OCI-LY1 (cell line): Measurements from ENCODE around the gene LSM2.

Source experiments
- H2AFZ ChIP-seq: fragments of 200-600 bp; sonication (generic), shearing (Covaris generic); 2 replicates; pipeline ENCODE4 v1.6.0; 2014; ENCODE audit warnings: antibody characterized with exemption, mild to moderate bottlenecking, low read length
- H3F3A ChIP-seq: fragments of 200-600 bp; sonication (generic), shearing (Covaris generic); 2 replicates; pipeline ENCODE4 v1.6.0; 2014; ENCODE audit warnings: mild to moderate bottlenecking, antibody characterized with exemption, low read length, moderate library complexity; ENCODE audit not compliant: insufficient read depth
- H3K27ac ChIP-seq: fragments of 200-600 bp; sonication (generic); 2 replicates; pipeline ENCODE4 v1.5.1; 2014; ENCODE audit warnings: low read length, mixed run types, mild to moderate bottlenecking, low read depth; ENCODE audit not compliant: poor library complexity, severe bottlenecking
- H3K27me3 ChIP-seq: fragments of 200-600 bp; sonication (generic); 2 replicates; pipeline ENCODE4 v1.6.0; 2014; ENCODE audit warnings: antibody characterized with exemption, mild to moderate bottlenecking, low read length, moderate library complexity; ENCODE audit not compliant: insufficient read depth
- H3K36me3 ChIP-seq: fragments of 200-600 bp; sonication (generic); 2 replicates; pipeline ENCODE4 v1.6.1; 2014; ENCODE audit warnings: mild to moderate bottlenecking, antibody characterized with exemption, low read length, moderate library complexity, mixed read lengths; ENCODE audit not compliant: insufficient read depth
- H3K4me1 ChIP-seq: fragments of 200-600 bp; sonication (generic); 2 replicates; pipeline ENCODE4 v1.5.1; 2014; ENCODE audit warnings: mild to moderate bottlenecking, low read length, moderate library complexity; ENCODE audit not compliant: insufficient read depth, severe bottlenecking
- H3K4me2 ChIP-seq: fragments of 200-600 bp; sonication (generic), shearing (Covaris generic); 2 replicates; pipeline ENCODE4 v1.6.1; 2014; ENCODE audit warnings: low read length
- H3K4me3 ChIP-seq: fragments of 200-600 bp; sonication (generic); 2 replicates; pipeline ENCODE4 v1.5.1; 2014; ENCODE audit warnings: low read length, low read depth, mild to moderate bottlenecking, mixed read lengths; ENCODE audit not compliant: poor library complexity, severe bottlenecking
- H3K79me2 ChIP-seq: fragments of 200-600 bp; shearing (Covaris generic); 2 replicates; pipeline ENCODE4 v1.6.1; 2016; ENCODE audit warnings: mixed run types, low read length, mixed read lengths; ENCODE audit not compliant: insufficient read depth
- H3K9ac ChIP-seq: fragments of 200-600 bp; sonication (generic), shearing (Covaris generic); 2 replicates; pipeline ENCODE4 v1.6.1; 2014; ENCODE audit warnings: mild to moderate bottlenecking, low read length, mixed read lengths
- H3K9me2 ChIP-seq: fragments of 200-600 bp; sonication (generic), shearing (Covaris generic); 2 replicates; pipeline ENCODE4 v1.6.1; 2014; ENCODE audit warnings: low read depth, mild to moderate bottlenecking, low read length, mixed read lengths
- H3K9me3 ChIP-seq: fragments of 200-600 bp; shearing (Covaris generic); 2 replicates; pipeline ENCODE4 v1.6.1; 2014; ENCODE audit warnings: low read length, mixed read lengths
- H4K20me1 ChIP-seq: fragments of 200-600 bp; sonication (generic), shearing (Covaris generic); 2 replicates; pipeline ENCODE4 v1.6.0; 2016; ENCODE audit warnings: mild to moderate bottlenecking, low read length; ENCODE audit not compliant: insufficient read depth
- EZH2 ChIP-seq: fragments of 200-600 bp; sonication (generic), shearing (Covaris generic); IDR thresholded peaks from 2 replicates; pipeline ENCODE4 v1.8.0; 2017; ENCODE audit warnings: borderline replicate concordance, mixed run types, mild to moderate bottlenecking, antibody characterized with exemption, low read length, moderate library complexity, mixed read lengths
- TF ChIP-seq, protein P1 (sequence below): fragments of 200-600 bp; sonication (generic), shearing (Covaris generic); IDR thresholded peaks from 2 replicates; pipeline ENCODE4 v1.5.1; 2017; ENCODE audit warnings: mild to moderate bottlenecking, antibody characterized with exemption, low read length, moderate library complexity, mixed read lengths

LSM2 gene

GRCh38 chr6:31785475-31785874 is 21.3 kb downstream of the LSM2 start:
- Histone ChIP-seq H2AFZ (no peak overlapping the region), H3K9me3 (no peaks in the 10 kb centered on the region), H3K27ac (no peak overlapping the region), H3K9ac (no peak overlapping the region), H3K36me3 (peaks cover 90% of the 10 kb centered on the region), H3K4me1 (peaks cover 10% of the 10 kb centered on the region), H3K27me3 (no peaks in the 10 kb centered on the region), H3F3A (no peaks in the 10 kb centered on the region), H3K4me3 (no peak overlapping the region), H3K4me2 (no peak overlapping the region), H3K9me2 (no peaks in the 10 kb centered on the region), H4K20me1 (no peaks in the 10 kb centered on the region), H3K79me2 (no peaks in the 10 kb centered on the region; the same call in 1 of the 2 replicates)
- TF ChIP-seq EZH2: no peak
- TF ChIP-seq, protein P1, sequence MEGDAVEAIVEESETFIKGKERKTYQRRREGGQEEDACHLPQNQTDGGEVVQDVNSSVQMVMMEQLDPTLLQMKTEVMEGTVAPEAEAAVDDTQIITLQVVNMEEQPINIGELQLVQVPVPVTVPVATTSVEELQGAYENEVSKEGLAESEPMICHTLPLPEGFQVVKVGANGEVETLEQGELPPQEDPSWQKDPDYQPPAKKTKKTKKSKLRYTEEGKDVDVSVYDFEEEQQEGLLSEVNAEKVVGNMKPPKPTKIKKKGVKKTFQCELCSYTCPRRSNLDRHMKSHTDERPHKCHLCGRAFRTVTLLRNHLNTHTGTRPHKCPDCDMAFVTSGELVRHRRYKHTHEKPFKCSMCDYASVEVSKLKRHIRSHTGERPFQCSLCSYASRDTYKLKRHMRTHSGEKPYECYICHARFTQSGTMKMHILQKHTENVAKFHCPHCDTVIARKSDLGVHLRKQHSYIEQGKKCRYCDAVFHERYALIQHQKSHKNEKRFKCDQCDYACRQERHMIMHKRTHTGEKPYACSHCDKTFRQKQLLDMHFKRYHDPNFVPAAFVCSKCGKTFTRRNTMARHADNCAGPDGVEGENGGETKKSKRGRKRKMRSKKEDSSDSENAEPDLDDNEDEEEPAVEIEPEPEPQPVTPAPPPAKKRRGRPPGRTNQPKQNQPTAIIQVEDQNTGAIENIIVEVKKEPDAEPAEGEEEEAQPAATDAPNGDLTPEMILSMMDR: no peak

DNA sequence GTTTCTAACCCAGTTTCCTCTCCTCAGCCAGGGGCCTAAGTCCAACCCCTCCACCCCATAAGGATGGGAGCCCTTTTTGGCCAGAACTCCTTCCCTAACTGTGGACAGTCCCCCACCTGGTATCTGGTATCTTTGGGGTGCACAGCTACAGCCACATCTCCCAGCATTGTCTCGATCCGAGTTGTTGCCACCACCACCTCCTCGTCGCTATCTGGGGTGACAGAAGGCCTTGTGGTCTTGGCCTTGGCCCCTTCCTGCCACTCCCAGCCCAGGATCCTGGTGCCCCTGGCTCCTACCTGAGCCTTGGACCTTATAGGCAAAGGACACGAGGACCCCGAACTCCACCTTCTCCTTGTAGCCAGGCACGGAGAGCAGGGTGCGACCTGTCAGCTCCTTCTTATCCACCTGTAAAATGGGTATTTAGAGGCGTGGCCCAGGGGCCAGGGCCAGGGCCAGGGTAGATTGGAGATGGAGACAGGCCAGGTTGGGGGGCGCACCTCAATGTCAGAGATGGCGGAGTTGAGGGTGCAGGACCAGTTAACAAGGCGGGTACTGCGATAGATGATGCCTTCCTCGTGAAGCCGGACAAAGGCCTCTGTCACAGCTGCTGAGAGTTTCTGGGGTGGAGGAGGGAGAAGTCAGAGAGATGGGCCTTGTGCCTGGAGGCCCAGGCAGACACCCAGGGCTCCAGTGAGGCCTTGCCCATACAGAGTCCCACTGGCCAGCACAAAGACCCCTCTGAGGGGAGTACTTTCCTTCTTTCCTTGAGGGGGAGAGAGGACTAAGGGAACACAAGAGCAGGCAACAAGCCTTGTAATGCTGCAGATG is 22.5 kb downstream of the LSM2 start:
- Histone ChIP-seq H3K9me2 (no peaks in the 10 kb centered on the region), H3K27ac (no peak overlapping the region), H3K36me3 (peaks cover 94% of the 10 kb centered on the region), H3F3A (no peaks in the 10 kb centered on the region), H3K4me1 (peaks cover 4% of the 10 kb centered on the region), H3K27me3 (no peaks in the 10 kb centered on the region), H3K4me2 (no peak overlapping the region), H3K9me3 (no peaks in the 10 kb centered on the region), H2AFZ (no peak overlapping the region), H3K79me2 (no peaks in the 10 kb centered on the region; the same call in 1 of the 2 replicates), H3K9ac (no peak overlapping the region), H4K20me1 (no peaks in the 10 kb centered on the region), H3K4me3 (no peak overlapping the region)
- no peak for TF ChIP-seq EZH2

- Histone ChIP-seq H3K4me1 (peaks cover 3% of the 10 kb centered on the region), H3F3A (no peaks in the 10 kb centered on the region), H3K9me3 (no peaks in the 10 kb centered on the region), H3K27me3 (no peaks in the 10 kb centered on the region), H3K9ac (no peak overlapping the region), H3K27ac (no peak overlapping the region), H3K4me3 (no peak overlapping the region), H3K9me2 (no peaks in the 10 kb centered on the region), H2AFZ (no peak overlapping the region), H3K79me2 (no peaks in the 10 kb centered on the region), H4K20me1 (no peaks in the 10 kb centered on the region), H3K36me3 (peaks cover 96% of the 10 kb centered on the region), H3K4me2 (no peak overlapping the region)
- TF ChIP-seq, protein P1: no peak
- no peak for TF ChIP-seq EZH2
Measured at GRCh38 chr6:31782126-31782855, 24.5 kb downstream of the LSM2 start.
